BJ (cell line): ENCODE data around the gene EZR. TPM values are rescaled to one million over a fixed set of nuclear protein-coding genes. Genes with fewer than 3 reads are reported as not detected.

Source experiments
- CTCF ChIA-PET: fragments of 350-600 bp; formaldehyde crosslinking; extraction: SDS; loops from one replicate; lab custom pipeline; 2021; ENCODE audit warnings: antibody characterized with exemption, inconsistent platforms; lab: Yijun Ruan, JAX
- POLR2A ChIA-PET: fragments of 300-600 bp; sonication (Branson Sonifier 250); formaldehyde crosslinking; extraction: SDS; loops from one replicate; lab custom pipeline; 2021; ENCODE audit warnings: antibody characterized with exemption; lab: Charles Lee
- DNase-seq: peaks from one replicate; pipeline ENCODE4 v3.0.0-alpha.2; 2011; ENCODE audit warnings: low read depth
- H3K27me3 ChIP-seq: 2 replicates; pipeline ENCODE4 v1.6.0; 2011; ENCODE audit warnings: low read length; ENCODE audit not compliant: control insufficient read depth, insufficient read depth
- H3K36me3 ChIP-seq: 2 replicates; pipeline ENCODE4 v1.5.1; 2011; ENCODE audit warnings: low read length; ENCODE audit not compliant: control insufficient read depth, insufficient read depth
- H3K4me3 ChIP-seq: 2 replicates; pipeline ENCODE4 v1.5.1; 2011; ENCODE audit warnings: low read depth, mild to moderate bottlenecking, control low read depth, low read length
- CTCF ChIP-seq: IDR thresholded peaks from 2 replicates; pipeline ENCODE4 v1.5.1; 2011; ENCODE audit warnings: low read depth, mild to moderate bottlenecking, control low read depth, inconsistent platforms, low read length, moderate library complexity; ENCODE audit not compliant: insufficient read depth
- polyA plus RNA-seq: library from polyadenylated mRNA; depleted of rRNA; stranded (reverse); fragments of >200 nt; gene quantifications from 2 replicates; pipeline ENCODE4 v1.2.3, GENCODE V29; 2011

Gene EZR
- polyA plus RNA-seq, 1 experiment: 117 TPM

- Histone ChIP-seq H3K27me3 (no peaks in the 10 kb centered on the region), H3K4me3 (no peak overlapping the region), H3K36me3 (no peaks in the 10 kb centered on the region)
- TF ChIP-seq CTCF: peak; percentile 21; the same call in 1 of the 2 replicates
- CTCF ChIA-PET: interaction anchor here (1.0 to 1.4 kb wide), 3 partner anchors 10 to 24 kb away, joined by 3 to 4 read pairs (median 4); no protein-coding TSS in a partner anchor
- POLR2A ChIA-PET: no interaction called here
- no peak for DNase-seq
These were observed 66.6 kb downstream of the EZR start for GRCh38 chr6:158752613-158753012.

GRCh38 chr6:158751921-158752320, 67.2 kb downstream of the EZR start:
- Histone ChIP-seq H3K4me3 (no peak overlapping the region), H3K27me3 (no peaks in the 10 kb centered on the region), H3K36me3 (no peaks in the 10 kb centered on the region)
- TF ChIP-seq CTCF: no peak
- no peak for DNase-seq
- CTCF ChIA-PET: interaction anchor here (0.6 to 1.4 kb wide), 3 partner anchors 10 to 410 kb away, joined by 3 to 4 read pairs (median 4); no protein-coding TSS in a partner anchor
- POLR2A ChIA-PET: no interaction called here

GRCh38 chr6:158751224-158751623, 67.9 kb downstream of the EZR start:
- DNase-seq: no peak
- ChIA-PET POLR2A (no interaction called here), CTCF (interaction anchor here (1.0 kb wide), 1 partner anchor 15 kb away, joined by 3 read pairs; no protein-coding TSS in a partner anchor)
- Histone ChIP-seq H3K36me3 (no peaks in the 10 kb centered on the region), H3K4me3 (no peak overlapping the region), H3K27me3 (no peaks in the 10 kb centered on the region)
- no peak for TF ChIP-seq CTCF

- no peak for DNase-seq
- no peaks in the 10 kb centered on the region for H3K27me3 ChIP-seq
- ChIA-PET POLR2A (no interaction called here), CTCF (interaction anchor here (0.8 to 1.4 kb wide), 2 partner anchors 11 to 27 kb away, joined by 3 read pairs; no protein-coding TSS in a partner anchor)
- TF ChIP-seq CTCF: no peak
- H3K4me3 ChIP-seq: no peak overlapping the region
- H3K36me3 ChIP-seq: no peaks in the 10 kb centered on the region
These were observed 74.2 kb downstream of the EZR start for GRCh38 chr6:158744986-158745430.

- ChIA-PET CTCF (interaction anchor here (1.3 to 1.6 kb wide), 3 partner anchors 8 to 52 kb away, joined by 3 to 5 read pairs (median 4); no protein-coding TSS in a partner anchor), POLR2A (no interaction called here)
- no peak for DNase-seq
These were observed 76.0 kb downstream of the EZR start for GRCh38 chr6:158743033-158743651.

More at GRCh38 chr6:158743033-158743651, 76.0 kb downstream of the EZR start:
- H3K4me3 ChIP-seq: no peak overlapping the region
- no peaks in the 10 kb centered on the region for H3K27me3 ChIP-seq
- TF ChIP-seq CTCF: no peak
- H3K36me3 ChIP-seq: no peaks in the 10 kb centered on the region
